Umbilical cord (tissue), 2 donors: ENCODE results near the gene PCED1B. TPM values are rescaled to one million over a fixed set of nuclear protein-coding genes. Genes with fewer than 3 reads are reported as not detected.
"Not testable (repeated sequence)": the region's sequence is repeated elsewhere in the genome, so short reads cannot be mapped to it uniquely, and the experiment has no call there.

Experiments
- DNase-seq: peaks from one replicate; pipeline ENCODE4 v3.0.0-alpha.2; 2015; ENCODE audit warnings: low spot score
- total RNA-seq: library from RNA; depleted of rRNA; stranded (reverse); fragments of >200 nt; gene quantifications from one replicate; pipeline ENCODE4 v1.2.3, GENCODE V29; 2014; ENCODE audit warnings: low replicate concordance; ENCODE audit not compliant: insufficient read depth

PCED1B gene
- total RNA-seq, 1 donor from 2014 or later, result 6.5 TPM

- no peak for DNase-seq
These were observed 127.3 kb downstream of the PCED1B start for GRCh38 chr12:47206450-47207339.

GRCh38 chr12:47207340-47207717, 127.9 kb downstream of the PCED1B start:
- no peak for DNase-seq

GRCh38 chr12:47207829-47208248, 128.4 kb downstream of the PCED1B start:
- no peak for DNase-seq

- DNase-seq, result no peak
These were observed 129.6 kb downstream of the PCED1B start for GRCh38 chr12:47209014-47209413.

- no peak for DNase-seq
These were observed 131.4 kb downstream of the PCED1B start for GRCh38 chr12:47210776-47211175.

- no peak for DNase-seq
These were observed 133.2 kb downstream of the PCED1B start for GRCh38 chr12:47212701-47213039.

- no peak for DNase-seq
These were observed 134.0 kb downstream of the PCED1B start for GRCh38 chr12:47213396-47213795.

- no peak for DNase-seq
These were observed 134.7 kb downstream of the PCED1B start for GRCh38 chr12:47214001-47214619.

GRCh38 chr12:47214771-47215170, 135.3 kb downstream of the PCED1B start:
- no peak for DNase-seq

GRCh38 chr12:47216150-47216677, 136.8 kb downstream of the PCED1B start:
- DNase-seq, result peak; percentile 56

- not testable (repeated sequence) for DNase-seq
These were observed 138.1 kb downstream of the PCED1B start for GRCh38 chr12:47217595-47217869.

- DNase-seq, result no peak
These were observed 138.8 kb downstream of the PCED1B start for GRCh38 chr12:47218191-47218654.

- no peak for DNase-seq
These were observed 139.8 kb downstream of the PCED1B start for GRCh38 chr12:47219243-47219642.

- DNase-seq, result no peak
These were observed 142.0 kb downstream of the PCED1B start for GRCh38 chr12:47221256-47222023.

GRCh38 chr12:47222520-47223030, 143.2 kb downstream of the PCED1B start:
- DNase-seq, result no peak

GRCh38 chr12:47223031-47223847, 143.8 kb downstream of the PCED1B start:
- DNase-seq, result peak; percentile 81

GRCh38 chr12:47223848-47224213, 144.4 kb downstream of the PCED1B start:
- no peak for DNase-seq

GRCh38 chr12:47224563-47225133, 145.2 kb downstream of the PCED1B start:
- no peak for DNase-seq

GRCh38 chr12:47225356-47225755, 145.9 kb downstream of the PCED1B start:
- DNase-seq, result no peak

GRCh38 chr12:47226199-47226598, 146.8 kb downstream of the PCED1B start:
- no peak for DNase-seq

- no peak for DNase-seq
These were observed 149.4 kb downstream of the PCED1B start for GRCh38 chr12:47228802-47229201.
